Measurements from ENCODE around the gene OR8G1.

GRCh38 chr11:124225471-124225870, 15.4 kb upstream of the OR8G1 start:
- TF ChIP-seq POLR2A (IDR thresholded peaks at IDR 0.05; ENCODE audit: low read length) = no peak
- TF ChIP-seq GATA1 (IDR thresholded peaks at IDR 0.05; ENCODE audit: low read depth, low read length) = no peak

Data from erythroblast (primary cell).